HL-60 (cell line): Measurements from ENCODE around the gene KIF26A.

Experiments used
- CTCF ChIP-seq: IDR thresholded peaks from one replicate; pipeline ENCODE4 v1.5.1; 2011; ENCODE audit warnings: low read length, control low read depth, inconsistent platforms; ENCODE audit not compliant: insufficient read depth
- GABPA ChIP-seq: IDR thresholded peaks from 2 replicates; pipeline ENCODE4 v1.6.1; 2012; ENCODE audit warnings: low read depth
- POLR2AphosphoS5 ChIP-seq: IDR thresholded peaks from 2 replicates; pipeline ENCODE4 v1.6.1; 2012; ENCODE audit warnings: low read depth
- REST ChIP-seq: IDR thresholded peaks from 2 replicates; pipeline ENCODE4 v1.6.1; 2012; ENCODE audit warnings: low read depth; ENCODE audit not compliant: insufficient replicate concordance
- SPI1 ChIP-seq: IDR thresholded peaks from 2 replicates; pipeline ENCODE4 v1.6.1; 2012; ENCODE audit warnings: low read depth, mild to moderate bottlenecking, borderline replicate concordance

- no peak for TF ChIP-seq CTCF
- no peak for TF ChIP-seq POLR2AphosphoS5
- TF ChIP-seq GABPA, result no peak
- TF ChIP-seq SPI1, result no peak
- TF ChIP-seq REST, result no peak
These were observed 81.4 kb downstream of the KIF26A start for GRCh38 chr14:104219731-104220214.
